ENCODE data around the gene UBE2D1. TPM values are rescaled to one million over a fixed set of nuclear protein-coding genes. Genes with fewer than 3 reads are reported as not detected.

Gene UBE2D1
- total and polyA plus RNA-seq, 2 of the 13 experiments (the other 11 are each of a cell fraction or from before 2014, with no cell fraction given), result 6.2 to 13.8 TPM

DNA sequence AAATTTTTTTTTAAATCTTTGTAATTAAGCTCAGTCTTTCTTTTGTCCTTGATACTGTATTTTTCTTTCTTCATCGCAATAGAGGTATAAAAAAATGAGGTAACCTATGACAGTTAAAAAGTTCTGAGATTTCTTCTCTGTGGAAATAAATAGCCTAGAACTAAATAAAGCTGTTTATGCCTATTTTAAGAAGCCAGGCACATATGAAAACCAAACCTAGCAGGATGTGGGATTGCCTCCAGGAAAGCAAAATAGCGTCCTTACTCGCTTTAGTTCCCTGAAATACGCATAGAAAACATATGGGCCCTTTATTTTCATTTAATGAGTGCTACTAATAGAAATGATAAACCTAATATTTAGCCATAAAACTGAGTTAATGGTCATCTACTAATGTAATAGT is 6.6 kb downstream of the UBE2D1 start (continued):
- no peak for TF ChIP-seq ZFX (CRISPR knock-in tag; IDR thresholded peaks at IDR 0.05; ENCODE audit: low read depth)
- TF ChIP-seq ZNF331 (CRISPR knock-in tag; IDR thresholded peaks at IDR 0.05), result no peak
- no peak for TF ChIP-seq SSRP1 (CRISPR knock-in tag; IDR thresholded peaks at IDR 0.05)
- TF ChIP-seq, protein P1, sequence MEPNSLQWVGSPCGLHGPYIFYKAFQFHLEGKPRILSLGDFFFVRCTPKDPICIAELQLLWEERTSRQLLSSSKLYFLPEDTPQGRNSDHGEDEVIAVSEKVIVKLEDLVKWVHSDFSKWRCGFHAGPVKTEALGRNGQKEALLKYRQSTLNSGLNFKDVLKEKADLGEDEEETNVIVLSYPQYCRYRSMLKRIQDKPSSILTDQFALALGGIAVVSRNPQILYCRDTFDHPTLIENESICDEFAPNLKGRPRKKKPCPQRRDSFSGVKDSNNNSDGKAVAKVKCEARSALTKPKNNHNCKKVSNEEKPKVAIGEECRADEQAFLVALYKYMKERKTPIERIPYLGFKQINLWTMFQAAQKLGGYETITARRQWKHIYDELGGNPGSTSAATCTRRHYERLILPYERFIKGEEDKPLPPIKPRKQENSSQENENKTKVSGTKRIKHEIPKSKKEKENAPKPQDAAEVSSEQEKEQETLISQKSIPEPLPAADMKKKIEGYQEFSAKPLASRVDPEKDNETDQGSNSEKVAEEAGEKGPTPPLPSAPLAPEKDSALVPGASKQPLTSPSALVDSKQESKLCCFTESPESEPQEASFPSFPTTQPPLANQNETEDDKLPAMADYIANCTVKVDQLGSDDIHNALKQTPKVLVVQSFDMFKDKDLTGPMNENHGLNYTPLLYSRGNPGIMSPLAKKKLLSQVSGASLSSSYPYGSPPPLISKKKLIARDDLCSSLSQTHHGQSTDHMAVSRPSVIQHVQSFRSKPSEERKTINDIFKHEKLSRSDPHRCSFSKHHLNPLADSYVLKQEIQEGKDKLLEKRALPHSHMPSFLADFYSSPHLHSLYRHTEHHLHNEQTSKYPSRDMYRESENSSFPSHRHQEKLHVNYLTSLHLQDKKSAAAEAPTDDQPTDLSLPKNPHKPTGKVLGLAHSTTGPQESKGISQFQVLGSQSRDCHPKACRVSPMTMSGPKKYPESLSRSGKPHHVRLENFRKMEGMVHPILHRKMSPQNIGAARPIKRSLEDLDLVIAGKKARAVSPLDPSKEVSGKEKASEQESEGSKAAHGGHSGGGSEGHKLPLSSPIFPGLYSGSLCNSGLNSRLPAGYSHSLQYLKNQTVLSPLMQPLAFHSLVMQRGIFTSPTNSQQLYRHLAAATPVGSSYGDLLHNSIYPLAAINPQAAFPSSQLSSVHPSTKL (CRISPR knock-in tag; IDR thresholded peaks at IDR 0.05), result no peak
- no peak for TF ChIP-seq CHD2 (IDR thresholded peaks at IDR 0.05; ENCODE audit: low read depth, low read length)

DNA sequence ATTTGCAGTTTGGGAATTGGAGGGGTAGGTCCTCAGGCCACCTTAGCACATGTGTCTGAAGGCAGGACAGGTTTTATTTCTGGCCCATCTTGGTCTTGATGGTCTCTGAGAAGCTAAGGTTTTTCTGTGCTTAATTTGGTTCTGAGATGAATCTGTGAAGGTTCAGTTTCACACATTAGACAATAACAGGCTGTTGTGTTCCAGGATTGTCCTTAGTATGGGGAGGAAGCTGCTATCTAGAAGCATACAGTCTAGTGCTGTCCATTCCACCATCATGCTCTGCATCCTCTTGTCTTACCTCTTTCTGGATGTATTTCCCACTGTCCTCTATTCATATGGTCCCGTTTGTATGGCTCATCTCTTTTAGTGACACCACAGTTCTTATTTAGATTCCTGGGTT is 7.1 kb downstream of the UBE2D1 start:
- Histone ChIP-seq H3K4me2 (ENCODE audit: low read depth, low read length) (no peak overlapping the region), H3K36me3 (replicated peaks in 1 of 2; ENCODE audit: control insufficient read depth in 1 of 2, insufficient read depth in 2 of 2, low read length in 2 of 2) (no peaks in the 10 kb centered on the region; a peak in 1 of 5 replicates), H3K27me3 (ENCODE audit: control insufficient read depth in 1 of 2, insufficient read depth in 2 of 2, low read length in 2 of 2) (no peaks in the 10 kb centered on the region), H3K4me1 (ENCODE audit: insufficient read depth, low read length) (0 out of 2 replicates have a peak, but pooled peaks cover 5% of the 10 kb centered on the region), H3K79me2 (ENCODE audit: insufficient read depth, low read length) (peaks cover 14% of the 10 kb centered on the region), H3K4me3 (replicated peaks in 1 of 3; ENCODE audit: insufficient read depth in 1 of 3, low read depth in 2 of 3, low read length in 3 of 3) (no peak overlapping the region), H4K20me1 (ENCODE audit: insufficient read depth, low read length) (peaks cover 3% of the 10 kb centered on the region; the same call in 1 of the 2 replicates), H3K27ac (ENCODE audit: extremely low read length, insufficient read depth, low read length) (no peak overlapping the region), H3K9me3 (ENCODE audit: low read length) (no peaks in the 10 kb centered on the region), H2AFZ (ENCODE audit: low read length) (no peak overlapping the region), H3K9ac (ENCODE audit: insufficient read depth, low read depth, low read length) (no peak overlapping the region)
- ATAC-seq (no peak), DNase-seq (ENCODE audit: low spot score) (no peak), FAIRE-seq (no peak)
- TF ChIP-seq ELF1 (CRISPR knock-in tag; IDR thresholded peaks at IDR 0.05) (no peak), ZNF317 (CRISPR knock-in tag; IDR thresholded peaks at IDR 0.05) (no peak), TBX3 (IDR thresholded peaks at IDR 0.05; ENCODE audit: borderline replicate concordance) (no peak), ELF3 (CRISPR knock-in tag; IDR thresholded peaks at IDR 0.05) (no peak)
- TF ChIP-seq, protein P2, sequence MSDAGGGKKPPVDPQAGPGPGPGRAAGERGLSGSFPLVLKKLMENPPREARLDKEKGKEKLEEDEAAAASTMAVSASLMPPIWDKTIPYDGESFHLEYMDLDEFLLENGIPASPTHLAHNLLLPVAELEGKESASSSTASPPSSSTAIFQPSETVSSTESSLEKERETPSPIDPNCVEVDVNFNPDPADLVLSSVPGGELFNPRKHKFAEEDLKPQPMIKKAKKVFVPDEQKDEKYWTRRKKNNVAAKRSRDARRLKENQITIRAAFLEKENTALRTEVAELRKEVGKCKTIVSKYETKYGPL (CRISPR knock-in tag; IDR thresholded peaks at IDR 0.05), result no peak
- TF ChIP-seq, protein P3, sequence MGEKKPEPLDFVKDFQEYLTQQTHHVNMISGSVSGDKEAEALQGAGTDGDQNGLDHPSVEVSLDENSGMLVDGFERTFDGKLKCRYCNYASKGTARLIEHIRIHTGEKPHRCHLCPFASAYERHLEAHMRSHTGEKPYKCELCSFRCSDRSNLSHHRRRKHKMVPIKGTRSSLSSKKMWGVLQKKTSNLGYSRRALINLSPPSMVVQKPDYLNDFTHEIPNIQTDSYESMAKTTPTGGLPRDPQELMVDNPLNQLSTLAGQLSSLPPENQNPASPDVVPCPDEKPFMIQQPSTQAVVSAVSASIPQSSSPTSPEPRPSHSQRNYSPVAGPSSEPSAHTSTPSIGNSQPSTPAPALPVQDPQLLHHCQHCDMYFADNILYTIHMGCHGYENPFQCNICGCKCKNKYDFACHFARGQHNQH (CRISPR knock-in tag; IDR thresholded peaks at IDR 0.05), result no peak
- intact Hi-C loops (cut with micrococcal nuclease; ENCODE audit: unreplicated experiment) (no loop called here), in situ Hi-C loops (cut with HindIII; ENCODE audit: extremely low pct_ligation_motif_present, low pct_unique_long_range_greater_than_20kb) (no loop called here)
- POLR2A ChIA-PET, result no interaction called here
- CTCF ChIA-PET (ENCODE audit: low intra/inter-chr PET ratio, low total read pairs), result no interaction called here
- 100% methylated on average over 1 of the region's 1 CpG for WGBS (ENCODE audit: low lambda C conversion rate)
- no TSS peak for BruUV-seq (replicated peaks)

All from HepG2 (cell line).